HepG2 (cell line): ENCODE results near the gene IFITM10. TPM values are rescaled to one million over a fixed set of nuclear protein-coding genes. Genes with fewer than 3 reads are reported as not detected.
A peak's percentile ranks its signal among the peaks of the same experiment; 100 is the strongest.
"Not testable (repeated sequence)": the region's sequence is repeated elsewhere in the genome, so short reads cannot be mapped to it uniquely, and the experiment has no call there.

Experiments
- CBFB ChIP-seq: sonication (generic); formaldehyde crosslinking; IDR thresholded peaks from 2 replicates; pipeline ENCODE4 v1.4.0; 2020; ENCODE audit warnings: missing genetic modification reagents
- DRAP1 ChIP-seq: IDR thresholded peaks from 2 replicates; pipeline ENCODE4 v1.6.1; 2016; ENCODE audit warnings: missing genetic modification reagents, missing compliant biosample characterization
- ERF ChIP-seq: IDR thresholded peaks from 2 replicates; pipeline ENCODE4 v1.6.1; 2018; ENCODE audit warnings: missing biosample characterization, missing genetic modification reagents
- FOXC1 ChIP-seq: sonication (generic); formaldehyde crosslinking; IDR thresholded peaks from 2 replicates; pipeline ENCODE4 v1.8.0; 2022; ENCODE audit warnings: mild to moderate bottlenecking, missing genetic modification reagents, borderline replicate concordance
- FOXP1 ChIP-seq, 2 experiments: fragments of 450-650 bp in 1 of 2; IDR thresholded peaks; 2 replicates each; pipeline ENCODE4 v1.6.1; 2017 to 2018; ENCODE audit warnings: antibody characterized with exemption in 1 of 2
- GATAD1 ChIP-seq: IDR thresholded peaks from 2 replicates; pipeline ENCODE4 v1.6.1; 2016; ENCODE audit warnings: missing genetic modification reagents, missing compliant biosample characterization
- HOXA3 ChIP-seq: sonication (generic); formaldehyde crosslinking; IDR thresholded peaks from 2 replicates; pipeline ENCODE4 v1.5.0; 2020; ENCODE audit warnings: missing genetic modification reagents
- LCORL ChIP-seq, 2 experiments: fragments of 450-650 bp in 1 of 2; sonication (generic) in 1 of 2; formaldehyde crosslinking in 1 of 2; IDR thresholded peaks; 2 replicates each; pipeline versions ENCODE4 v1.5.0 to v1.6.1; 2017 to 2020; ENCODE audit warnings: antibody characterized with exemption in 1 of 2, missing genetic modification reagents in 1 of 2
- MED8 ChIP-seq: sonication (generic); formaldehyde crosslinking; IDR thresholded peaks from 2 replicates; pipeline ENCODE4 v1.8.1; 2023; ENCODE audit warnings: mild to moderate bottlenecking, missing genetic modification reagents; ENCODE audit not compliant: insufficient replicate concordance
- MEF2D ChIP-seq: sonication (generic); formaldehyde crosslinking; IDR thresholded peaks from 2 replicates; pipeline ENCODE4 v1.5.1; 2020; ENCODE audit warnings: mild to moderate bottlenecking, missing genetic modification reagents
- PAF1 ChIP-seq: IDR thresholded peaks from 2 replicates; pipeline ENCODE4 v1.6.1; 2016; ENCODE audit warnings: missing genetic modification reagents, missing compliant biosample characterization
- TCF12 ChIP-seq, 2 experiments: fragments of 450-650 bp in 1 of 2; sonication (generic) in 1 of 2; formaldehyde crosslinking in 1 of 2; IDR thresholded peaks; 2 replicates each; pipeline versions ENCODE4 v1.6.1 to v1.8.0; 2017 to 2022; ENCODE audit warnings: antibody characterized with exemption in 1 of 2, mild to moderate bottlenecking in 1 of 2, missing genetic modification reagents in 1 of 2, moderate library complexity in 1 of 2
- UBTF ChIP-seq: sonication (generic); formaldehyde crosslinking; IDR thresholded peaks from 2 replicates; pipeline ENCODE4 v1.4.0; 2020; ENCODE audit warnings: mild to moderate bottlenecking, missing genetic modification reagents
- ZBTB4 ChIP-seq: sonication (generic); formaldehyde crosslinking; IDR thresholded peaks from 2 replicates; pipeline ENCODE4 v1.4.0; 2020; ENCODE audit warnings: missing genetic modification reagents, mild to moderate bottlenecking, borderline replicate concordance
- ZNF280B ChIP-seq: sonication (generic); formaldehyde crosslinking; IDR thresholded peaks from 2 replicates; pipeline ENCODE4 v1.5.0; 2020; ENCODE audit warnings: missing genetic modification reagents, mild to moderate bottlenecking, borderline replicate concordance
- ZNF350 ChIP-seq: sonication (generic); formaldehyde crosslinking; IDR thresholded peaks from 2 replicates; pipeline ENCODE4 v1.4.0; 2020; ENCODE audit warnings: mild to moderate bottlenecking, low read depth, missing genetic modification reagents, borderline replicate concordance
- polyA plus RNA-seq, 8 experiments: library from polyadenylated mRNA; depleted of rRNA in 3 of 8; stranded (reverse) in 7 of 8; unstranded in 1 of 8; fragments of >200 nt; fragmentation: Illumina TruSeq in 4 of 8; extraction: Trizol in 4 of 8; gene quantifications; 2 replicates each; pipeline versions ENCODE4 v1.2.1 to v1.2.3, GENCODE V29; 2011 to 2016; ENCODE audit warnings: low read depth in 4 of 8, missing spikeins in 1 of 8, mixed read lengths in 1 of 8; ENCODE audit not compliant: insufficient read depth in 1 of 8
- total RNA-seq, 5 experiments: library from RNA; depleted of rRNA; stranded (reverse); fragments of >200 nt; fragmentation: Illumina TruSeq; extraction: Trizol; gene quantifications; 2 replicates each; pipeline ENCODE4 v1.2.3, GENCODE V29; 2016; ENCODE audit warnings: low read depth in 1 of 5
- TF ChIP-seq, protein P1 (sequence below), 2 experiments: sonication (generic) in 1 of 2; formaldehyde crosslinking in 1 of 2; IDR thresholded peaks; 2 replicates each; pipeline versions ENCODE4 v1.4.0 to v1.6.1; 2018 to 2020; ENCODE audit warnings: missing genetic modification reagents in 2 of 2, borderline replicate concordance in 1 of 2, low read depth in 1 of 2, mild to moderate bottlenecking in 1 of 2, missing biosample characterization in 1 of 2

IFITM10 gene
- total and polyA plus RNA-seq, 2 of the 13 experiments (the other 11 are each of a cell fraction or from before 2014, with no cell fraction given): 0.09 to 0.13 TPM

- TF ChIP-seq ZBTB4: peak; percentile 99
- peak; percentile 97 for TF ChIP-seq DRAP1
- peak; percentile 82 for TF ChIP-seq ZNF350
- peak; percentile 84 for TF ChIP-seq UBTF (CRISPR knock-in tag)
- peak; percentile 71 for TF ChIP-seq GATAD1 (CRISPR knock-in tag)
- peak; percentile 56 for TF ChIP-seq FOXC1
- peak; percentile 63; the same call in 1 of the 2 replicates for TF ChIP-seq PAF1 (CRISPR knock-in tag)
- TF ChIP-seq, protein P1, sequence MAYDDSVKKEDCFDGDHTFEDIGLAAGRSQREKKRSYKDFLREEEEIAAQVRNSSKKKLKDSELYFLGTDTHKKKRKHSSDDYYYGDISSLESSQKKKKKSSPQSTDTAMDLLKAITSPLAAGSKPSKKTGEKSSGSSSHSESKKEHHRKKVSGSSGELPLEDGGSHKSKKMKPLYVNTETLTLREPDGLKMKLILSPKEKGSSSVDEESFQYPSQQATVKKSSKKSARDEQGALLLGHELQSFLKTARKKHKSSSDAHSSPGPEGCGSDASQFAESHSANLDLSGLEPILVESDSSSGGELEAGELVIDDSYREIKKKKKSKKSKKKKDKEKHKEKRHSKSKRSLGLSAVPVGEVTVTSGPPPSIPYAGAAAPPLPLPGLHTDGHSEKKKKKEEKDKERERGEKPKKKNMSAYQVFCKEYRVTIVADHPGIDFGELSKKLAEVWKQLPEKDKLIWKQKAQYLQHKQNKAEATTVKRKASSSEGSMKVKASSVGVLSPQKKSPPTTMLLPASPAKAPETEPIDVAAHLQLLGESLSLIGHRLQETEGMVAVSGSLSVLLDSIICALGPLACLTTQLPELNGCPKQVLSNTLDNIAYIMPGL (CRISPR knock-in tag; IDR thresholded peaks at IDR 0.05; ENCODE audit: borderline replicate concordance in 1 of 2, low read depth in 1 of 2): peak; percentile 17 to 83; a peak in 2 of 4 replicates
- not testable (repeated sequence) for TF ChIP-seq TCF12, LCORL (IDR thresholded peaks at IDR 0.05)
- TF ChIP-seq TCF12 (CRISPR knock-in tag; IDR thresholded peaks at IDR 0.05): peak; percentile 99
- peak; percentile 100 for TF ChIP-seq MED8 (CRISPR knock-in tag)
- 0 out of 2 replicates have a peak, but pooled peaks have one; percentile 37 for TF ChIP-seq FOXP1 (IDR thresholded peaks at IDR 0.05)
- TF ChIP-seq FOXP1 (CRISPR knock-in tag; IDR thresholded peaks at IDR 0.05): peak; percentile 98
- TF ChIP-seq LCORL (CRISPR knock-in tag; IDR thresholded peaks at IDR 0.05): peak; percentile 88
- 0 out of 2 replicates have a peak, but pooled peaks have one; percentile 67 for TF ChIP-seq ZNF280B
- TF ChIP-seq HOXA3 (CRISPR knock-in tag): peak; percentile 95
- peak; percentile 97 for TF ChIP-seq CBFB (CRISPR knock-in tag)
- peak; percentile 81; the same call in 1 of the 2 replicates for TF ChIP-seq MEF2D (CRISPR knock-in tag)
- peak; percentile 92 for TF ChIP-seq ERF (CRISPR knock-in tag)
Observed at GRCh38 chr11:1689250-1690166, 60.9 kb downstream of the IFITM10 start (continued).
